Measurements from ENCODE around the gene TUNAR. TPM values are rescaled to one million over a fixed set of nuclear protein-coding genes. Genes with fewer than 3 reads are reported as not detected.

The TUNAR gene
- total and polyA plus RNA-seq, 2 experiments from 2014 or later = 23.1 to 56.2 TPM

GRCh38 chr14:95948558-95948981 lies 71.9 kb downstream of the TUNAR start (continued):
- TF ChIP-seq ZNF462 (CRISPR knock-in tag; IDR thresholded peaks at IDR 0.05) (peak; percentile 98), CREB1 (CRISPR knock-in tag; IDR thresholded peaks at IDR 0.05; ENCODE audit: low read depth) (peak; percentile 59), NANOG (IDR thresholded peaks at IDR 0.05; ENCODE audit: borderline replicate concordance) (peak; percentile 94), POLR2AphosphoS5 (IDR thresholded peaks at IDR 0.05; ENCODE audit: low read depth) (0 out of 2 replicates have a peak, but pooled peaks have one; percentile 23)

GRCh38 chr14:95951359-95951758 lies 74.7 kb downstream of the TUNAR start:
- Histone ChIP-seq H3K79me2 (replicated peaks; ENCODE audit: insufficient read depth) (no peaks in the 10 kb centered on the region), H3K4me2 (no peak overlapping the region), H3K4me1 (ENCODE audit: insufficient read depth) (peaks cover 11% of the 10 kb centered on the region), H3K36me3 (ENCODE audit: insufficient read depth) (no peaks in the 10 kb centered on the region), H2AFZ (no peak overlapping the region), H3K27ac (ENCODE audit: low read depth) (no peak overlapping the region), H4K20me1 (replicated peaks; ENCODE audit: insufficient read depth) (no peaks in the 10 kb centered on the region), H3K9me2 (ENCODE audit: insufficient read depth) (peaks cover 17% of the 10 kb centered on the region; the same call in 1 of the 2 replicates), H3K27me3 (ENCODE audit: insufficient read depth) (no peaks in the 10 kb centered on the region), H3K4me3 (no peak overlapping the region), H3F3A (replicated peaks; ENCODE audit: low read depth) (no peaks in the 10 kb centered on the region)
- no peak for TF ChIP-seq NANOG (IDR thresholded peaks at IDR 0.05; ENCODE audit: borderline replicate concordance)
- TF ChIP-seq POLR2AphosphoS5 (IDR thresholded peaks at IDR 0.05; ENCODE audit: low read depth) = no peak
- no peak for TF ChIP-seq REST (IDR thresholded peaks at IDR 0.05; ENCODE audit: unreplicated experiment)
- no peak for TF ChIP-seq JUNB (IDR thresholded peaks at IDR 0.05; ENCODE audit: unreplicated experiment)
- no peak for TF ChIP-seq CTCF (conservative IDR thresholded peaks at IDR 0.05; ENCODE audit: low read depth in 2 of 2)
- TF ChIP-seq ETS1 (IDR thresholded peaks at IDR 0.05) = no peak
- no peak for TF ChIP-seq ZNF331 (CRISPR knock-in tag; IDR thresholded peaks at IDR 0.05; ENCODE audit: low read depth)
- TF ChIP-seq EZH2 (IDR thresholded peaks at IDR 0.05; ENCODE audit: low read depth, unreplicated experiment) = no peak
- TF ChIP-seq EZH2phosphoT487 (IDR thresholded peaks at IDR 0.05; ENCODE audit: unreplicated experiment) = no peak
- TF ChIP-seq STAT1 (IDR thresholded peaks at IDR 0.05; ENCODE audit: unreplicated experiment) = no peak
- TF ChIP-seq CREB1 (CRISPR knock-in tag; IDR thresholded peaks at IDR 0.05; ENCODE audit: low read depth) = no peak
- DNase-seq (ENCODE audit: low spot score) (no peak), ATAC-seq (no peak)
- peaks cover 14% of the 10 kb centered on the region for H3K27me3 Mint-ChIP-seq (ENCODE audit: insufficient read depth, low read depth, poor library complexity)
- no peak overlapping the region for H3K4me3 Mint-ChIP-seq
- H3K27ac Mint-ChIP-seq = no peak overlapping the region
- peaks cover 51% of the 10 kb centered on the region for H3K4me1 Mint-ChIP-seq
- peaks cover 8% of the 10 kb centered on the region; the same call in 2 of the 3 replicates for H3K9me3 Mint-ChIP-seq
- H3K36me3 Mint-ChIP-seq (ENCODE audit: low read depth) = peaks cover 6% of the 10 kb centered on the region
